OCI-LY7 (cell line): ENCODE results near the gene XRCC4. TPM values are rescaled to one million over a fixed set of nuclear protein-coding genes. Genes with fewer than 3 reads are reported as not detected.

Experiments used
- BruUV-seq: library from RNA; stranded (reverse); fragments of 400-500 nt; replicated peaks from 2 replicates; lab custom pipeline; 2021; lab: Mats Ljungman, UMichigan
- CTCF ChIA-PET: fragments of 300-600 bp; sonication (Branson Sonifier 250); formaldehyde crosslinking; loops from one replicate; lab custom pipeline; 2022; ENCODE audit warnings: antibody characterized with exemption; ENCODE audit not compliant: unreplicated experiment; lab: Charles Lee
- POLR2A ChIA-PET: fragments of 300-600 bp; sonication (Branson Sonifier 250); formaldehyde crosslinking; loops from one replicate; lab custom pipeline; 2022; ENCODE audit warnings: antibody characterized with exemption; lab: Charles Lee
- DNase-seq: peaks from one replicate; pipeline ENCODE4 v3.0.0-alpha.2; 2015; ENCODE audit warnings: low spot score
- H2AFZ ChIP-seq: fragments of 200-600 bp; sonication (generic), shearing (Covaris generic); 2 replicates; pipeline ENCODE4 v1.6.1; 2014; ENCODE audit warnings: mild to moderate bottlenecking, antibody characterized with exemption, low read length, moderate library complexity
- H3K27ac ChIP-seq: fragments of 200-600 bp; sonication (generic); 2 replicates; pipeline ENCODE4 v1.5.1; 2014; ENCODE audit warnings: mixed run types, low read depth, mild to moderate bottlenecking, moderate library complexity, low read length, inconsistent platforms; ENCODE audit not compliant: poor library complexity, severe bottlenecking
- H3K36me3 ChIP-seq: fragments of 200-600 bp; sonication (generic); 2 replicates; pipeline ENCODE4 v1.6.1; 2014; ENCODE audit warnings: mild to moderate bottlenecking, antibody characterized with exemption, low read length, moderate library complexity, mixed read lengths; ENCODE audit not compliant: insufficient read depth
- H3K4me1 ChIP-seq: fragments of 200-600 bp; sonication (generic); 2 replicates; pipeline ENCODE4 v1.5.1; 2014; ENCODE audit warnings: mild to moderate bottlenecking, low read length; ENCODE audit not compliant: insufficient read depth, poor library complexity, severe bottlenecking
- H3K4me2 ChIP-seq: fragments of 200-600 bp; sonication (generic); 2 replicates; pipeline ENCODE4 v1.6.1; 2014; ENCODE audit warnings: mild to moderate bottlenecking, low read length
- H3K4me3 ChIP-seq: fragments of 200-600 bp; sonication (generic); 2 replicates; pipeline ENCODE4 v1.5.1; 2014; ENCODE audit warnings: mild to moderate bottlenecking, low read depth, low read length; ENCODE audit not compliant: poor library complexity, severe bottlenecking
- H3K79me2 ChIP-seq: fragments of 200-600 bp; sonication (generic); 2 replicates; pipeline ENCODE4 v1.6.1; 2016; ENCODE audit warnings: low read depth, mild to moderate bottlenecking, low read length, moderate library complexity, mixed read lengths; ENCODE audit not compliant: insufficient read depth
- H3K9me2 ChIP-seq: fragments of 200-600 bp; sonication (generic); 2 replicates; pipeline ENCODE4 v1.6.1; 2016; ENCODE audit warnings: mild to moderate bottlenecking, low read length, mixed read lengths; ENCODE audit not compliant: insufficient read depth
- H3K9me3 ChIP-seq: fragments of 200-600 bp; sonication (generic); 2 replicates; pipeline ENCODE4 v1.6.1; 2014; ENCODE audit warnings: mild to moderate bottlenecking, mixed run types, low read length, mixed read lengths
- H4K20me1 ChIP-seq: fragments of 200-600 bp; sonication (generic); 2 replicates; pipeline ENCODE4 v1.6.1; 2014; ENCODE audit warnings: mild to moderate bottlenecking, antibody characterized with exemption, low read length, moderate library complexity, mixed read lengths; ENCODE audit not compliant: insufficient read depth
- CTCF ChIP-seq: fragments of 200-600 bp; sonication (generic); conservative IDR thresholded peaks from 2 replicates; pipeline ENCODE4 v1.5.1; 2014; ENCODE audit warnings: mild to moderate bottlenecking, antibody characterized with exemption, low read length, moderate library complexity, mixed read lengths
- EZH2phosphoT487 ChIP-seq: fragments of 200-600 bp; sonication (generic); IDR thresholded peaks from 2 replicates; pipeline ENCODE4 v1.6.1; 2018; ENCODE audit warnings: low read depth, borderline replicate concordance, mild to moderate bottlenecking, mixed run types, antibody characterized with exemption, low read length, moderate library complexity, mixed read lengths
- intact Hi-C: fragments of 100-400 bp; cut with micrococcal nuclease; formaldehyde crosslinking; loops from one replicate; pipeline ENCODE4 v1.10.0; 2022; ENCODE audit not compliant: unreplicated experiment
- total RNA-seq, 2 experiments: library from RNA; depleted of rRNA in 1 of 2; stranded (reverse); fragments of >200 nt in 1 of 2; shearing (Covaris generic) in 1 of 2; gene quantifications; 2 replicates each; pipeline ENCODE4 v1.2.3, GENCODE V29; 2014 to 2022

XRCC4 gene
- total RNA-seq, 2 experiments from 2014 or later = 14.5 to 23.3 TPM

GRCh38 chr5:83124593-83124992 is 47.2 kb downstream of the XRCC4 start:
- Histone ChIP-seq H3K4me3 (no peak overlapping the region), H3K79me2 (no peaks in the 10 kb centered on the region), H2AFZ (no peak overlapping the region), H3K36me3 (no peaks in the 10 kb centered on the region), H3K27ac (no peak overlapping the region), H3K4me1 (no peaks in the 10 kb centered on the region), H3K4me2 (no peak overlapping the region), H4K20me1 (no peaks in the 10 kb centered on the region), H3K9me3 (0 out of 2 replicates have a peak, but pooled peaks cover 3% of the 10 kb centered on the region), H3K9me2 (no peaks in the 10 kb centered on the region)
- no TSS peak for BruUV-seq
- TF ChIP-seq EZH2phosphoT487 (no peak), CTCF (no peak)
- ChIA-PET CTCF (no interaction called here), POLR2A (no interaction called here)
- DNase-seq = no peak
- intact Hi-C loops = no loop called here

- intact Hi-C loops = no loop called here
- Histone ChIP-seq H3K27ac (no peak overlapping the region), H3K4me2 (no peak overlapping the region), H3K36me3 (no peaks in the 10 kb centered on the region), H3K79me2 (no peaks in the 10 kb centered on the region), H2AFZ (no peak overlapping the region), H3K4me1 (no peaks in the 10 kb centered on the region), H3K9me2 (no peaks in the 10 kb centered on the region), H4K20me1 (no peaks in the 10 kb centered on the region), H3K4me3 (no peak overlapping the region), H3K9me3 (0 out of 2 replicates have a peak, but pooled peaks cover 3% of the 10 kb centered on the region)
- BruUV-seq = no TSS peak
- DNase-seq = no peak
- ChIA-PET POLR2A (interaction anchor here (0.7 kb wide), 2 partner anchors 12 to 41 kb away, joined by 3 to 4 read pairs; no protein-coding TSS in a partner anchor), CTCF (no interaction called here)
- no peak for TF ChIP-seq EZH2phosphoT487
Observed at GRCh38 chr5:83125560-83125959, 48.2 kb downstream of the XRCC4 start.

- BruUV-seq = no TSS peak
- intact Hi-C loops = no loop called here
- Histone ChIP-seq H3K79me2 (no peaks in the 10 kb centered on the region), H3K36me3 (no peaks in the 10 kb centered on the region), H3K4me3 (no peak overlapping the region), H3K9me3 (0 out of 2 replicates have a peak, but pooled peaks cover 3% of the 10 kb centered on the region), H4K20me1 (no peaks in the 10 kb centered on the region), H2AFZ (no peak overlapping the region), H3K27ac (no peak overlapping the region), H3K4me2 (no peak overlapping the region), H3K4me1 (no peaks in the 10 kb centered on the region), H3K9me2 (no peaks in the 10 kb centered on the region)
- no peak for TF ChIP-seq CTCF
- no peak for TF ChIP-seq EZH2phosphoT487
- DNase-seq = no peak
- CTCF ChIA-PET = no interaction called here
- POLR2A ChIA-PET = no interaction called here
Observed at GRCh38 chr5:83126501-83126900, 49.2 kb downstream of the XRCC4 start.
